Testis (tissue), 3 donors: ENCODE measurements around the gene PTPRU. TPM values are rescaled to one million over a fixed set of nuclear protein-coding genes. Genes with fewer than 3 reads are reported as not detected.

ENCODE experiments used
- DNase-seq: peaks from one replicate; pipeline ENCODE4 v3.0.0-alpha.2; 2019
- H3K27ac ChIP-seq, 2 donors: fragments of 200-600 bp; sonication (generic); one replicate each; pipeline ENCODE4 v1.5.1; 2019
- H3K27me3 ChIP-seq: fragments of 200-600 bp; sonication (generic); one replicate; pipeline ENCODE4 v1.5.1; 2019
- H3K36me3 ChIP-seq: fragments of 200-600 bp; sonication (generic); one replicate; pipeline ENCODE4 v1.5.1; 2017; ENCODE audit warnings: low read depth; ENCODE audit errors: missing control alignments
- H3K4me1 ChIP-seq: fragments of 200-600 bp; sonication (generic); one replicate; pipeline ENCODE4 v1.5.1; 2019
- H3K4me3 ChIP-seq, 2 donors: fragments of 200-600 bp; sonication (generic); one replicate each; pipeline ENCODE4 v1.5.1; 2017 to 2019
- H3K9me3 ChIP-seq: fragments of 200-600 bp; sonication (generic); one replicate; pipeline ENCODE4 v1.5.1; 2017
- CTCF ChIP-seq, 3 experiments: fragments of 450-650 bp in 2 of 3; fragments of 200-600 bp in 1 of 3; sonication (generic) in 1 of 3; IDR thresholded peaks; one replicate each; pipeline ENCODE4 v1.5.1; 2016 to 2019; ENCODE audit warnings: antibody characterized with exemption in 3 of 3, mild to moderate bottlenecking in 2 of 3, moderate library complexity in 1 of 3
- POLR2A ChIP-seq: fragments of 450-650 bp; IDR thresholded peaks from one replicate; pipeline ENCODE4 v1.6.1; 2017; ENCODE audit warnings: antibody characterized with exemption, mild to moderate bottlenecking, moderate library complexity
- WGBS, 2 donors: methylation state at CpG; one replicate each; pipeline ENCODE4 v1.1.5; 2018; 5-methylcytosine and 5-hydroxymethylcytosine counted together
- intact Hi-C: fragments of 100-400 bp; cut with DNase I; formaldehyde crosslinking; loops from one replicate; pipeline ENCODE4 v1.15.1; 2023; ENCODE audit warnings: low total_unique reads
- polyA plus RNA-seq: library from polyadenylated mRNA; stranded (reverse); fragments of 350-450 nt; fragmentation: Illumina TruSeq; extraction: RNeasy Lipid Tissue Mini Kit (QIAGEN cat#74804); gene quantifications from one replicate; pipeline ENCODE4 v1.2.3, GENCODE V29; 2014; ENCODE audit warnings: low read depth, low replicate concordance; ENCODE audit not compliant: insufficient read depth
- total RNA-seq, 2 donors: library from RNA; depleted of rRNA; stranded (reverse); fragments of >200 nt; gene quantifications; one replicate each; pipeline ENCODE4 v1.2.3, GENCODE V29; 2016

The PTPRU gene
- total and polyA plus RNA-seq, 3 donors from 2014 or later, result 13.3 to 39.1 (median 21.7) TPM

GRCh38 chr1:29365906-29366670 is 129.8 kb downstream of the PTPRU start:
- H3K36me3 ChIP-seq, result no peaks in the 10 kb centered on the region
- no peak overlapping the region for H3K27ac ChIP-seq
- intact Hi-C loops, result no loop called here
- no peak overlapping the region for H3K4me3 ChIP-seq
- TF ChIP-seq CTCF (IDR thresholded peaks at IDR 0.05) (no peak), POLR2A (no peak)
- H3K9me3 ChIP-seq, result no peaks in the 10 kb centered on the region
- no peaks in the 10 kb centered on the region for H3K4me1 ChIP-seq
- DNase-seq, result no peak
- no peaks in the 10 kb centered on the region for H3K27me3 ChIP-seq
- 91 to 94% methylated on average over 11 of the region's 11 CpGs for WGBS, 2 donors

GRCh38 chr1:29368936-29369932 is 132.9 kb downstream of the PTPRU start:
- Histone ChIP-seq H3K4me1 (no peaks in the 10 kb centered on the region), H3K4me3 (no peak overlapping the region), H3K27me3 (no peaks in the 10 kb centered on the region), H3K27ac (no peak overlapping the region), H3K36me3 (no peaks in the 10 kb centered on the region), H3K9me3 (no peaks in the 10 kb centered on the region)
- DNase-seq, result no peak
- 65 to 78% methylated on average over 16 to 17 of the region's 17 CpGs for WGBS, 2 donors
- intact Hi-C loops, result no loop called here
- no peak for TF ChIP-seq POLR2A
- TF ChIP-seq CTCF (IDR thresholded peaks at IDR 0.05), result no peak

GRCh38 chr1:29370067-29370466 is 133.7 kb downstream of the PTPRU start:
- Histone ChIP-seq H3K4me1 (no peaks in the 10 kb centered on the region), H3K4me3 (no peak overlapping the region), H3K9me3 (no peaks in the 10 kb centered on the region), H3K27ac (no peak overlapping the region), H3K36me3 (no peaks in the 10 kb centered on the region), H3K27me3 (no peaks in the 10 kb centered on the region)
- TF ChIP-seq POLR2A (no peak), CTCF (IDR thresholded peaks at IDR 0.05) (no peak)
- intact Hi-C loops, result no loop called here
- DNase-seq, result no peak
- 50 to 66% methylated on average over 1 to 3 of the region's 3 CpGs for WGBS, 2 donors

GRCh38 chr1:29371332-29371731 is 135.0 kb downstream of the PTPRU start:
- Histone ChIP-seq H3K27me3 (no peaks in the 10 kb centered on the region), H3K9me3 (no peaks in the 10 kb centered on the region)
- TF ChIP-seq POLR2A (no peak), CTCF (IDR thresholded peaks at IDR 0.05) (no peak)

More at GRCh38 chr1:29371332-29371731, 135.0 kb downstream of the PTPRU start:
- no peaks in the 10 kb centered on the region for H3K4me1 ChIP-seq
- 82 to 86% methylated on average over 5 of the region's 5 CpGs for WGBS, 2 donors
- no peak overlapping the region for H3K27ac ChIP-seq
- no peak overlapping the region for H3K4me3 ChIP-seq
- DNase-seq, result no peak
- H3K36me3 ChIP-seq, result no peaks in the 10 kb centered on the region
- intact Hi-C loops, result no loop called here
